Mammary microvascular endothelial cell (primary cell): ENCODE measurements around the gene CENPE. TPM values are rescaled to one million over a fixed set of nuclear protein-coding genes. Genes with fewer than 3 reads are reported as not detected.

Experiments used
- total RNA-seq: library from RNA; depleted of rRNA; stranded (reverse); fragments of >200 nt; gene quantifications from 2 replicates; pipeline ENCODE4 v1.2.3, GENCODE V29; 2015

The CENPE gene, protein sequence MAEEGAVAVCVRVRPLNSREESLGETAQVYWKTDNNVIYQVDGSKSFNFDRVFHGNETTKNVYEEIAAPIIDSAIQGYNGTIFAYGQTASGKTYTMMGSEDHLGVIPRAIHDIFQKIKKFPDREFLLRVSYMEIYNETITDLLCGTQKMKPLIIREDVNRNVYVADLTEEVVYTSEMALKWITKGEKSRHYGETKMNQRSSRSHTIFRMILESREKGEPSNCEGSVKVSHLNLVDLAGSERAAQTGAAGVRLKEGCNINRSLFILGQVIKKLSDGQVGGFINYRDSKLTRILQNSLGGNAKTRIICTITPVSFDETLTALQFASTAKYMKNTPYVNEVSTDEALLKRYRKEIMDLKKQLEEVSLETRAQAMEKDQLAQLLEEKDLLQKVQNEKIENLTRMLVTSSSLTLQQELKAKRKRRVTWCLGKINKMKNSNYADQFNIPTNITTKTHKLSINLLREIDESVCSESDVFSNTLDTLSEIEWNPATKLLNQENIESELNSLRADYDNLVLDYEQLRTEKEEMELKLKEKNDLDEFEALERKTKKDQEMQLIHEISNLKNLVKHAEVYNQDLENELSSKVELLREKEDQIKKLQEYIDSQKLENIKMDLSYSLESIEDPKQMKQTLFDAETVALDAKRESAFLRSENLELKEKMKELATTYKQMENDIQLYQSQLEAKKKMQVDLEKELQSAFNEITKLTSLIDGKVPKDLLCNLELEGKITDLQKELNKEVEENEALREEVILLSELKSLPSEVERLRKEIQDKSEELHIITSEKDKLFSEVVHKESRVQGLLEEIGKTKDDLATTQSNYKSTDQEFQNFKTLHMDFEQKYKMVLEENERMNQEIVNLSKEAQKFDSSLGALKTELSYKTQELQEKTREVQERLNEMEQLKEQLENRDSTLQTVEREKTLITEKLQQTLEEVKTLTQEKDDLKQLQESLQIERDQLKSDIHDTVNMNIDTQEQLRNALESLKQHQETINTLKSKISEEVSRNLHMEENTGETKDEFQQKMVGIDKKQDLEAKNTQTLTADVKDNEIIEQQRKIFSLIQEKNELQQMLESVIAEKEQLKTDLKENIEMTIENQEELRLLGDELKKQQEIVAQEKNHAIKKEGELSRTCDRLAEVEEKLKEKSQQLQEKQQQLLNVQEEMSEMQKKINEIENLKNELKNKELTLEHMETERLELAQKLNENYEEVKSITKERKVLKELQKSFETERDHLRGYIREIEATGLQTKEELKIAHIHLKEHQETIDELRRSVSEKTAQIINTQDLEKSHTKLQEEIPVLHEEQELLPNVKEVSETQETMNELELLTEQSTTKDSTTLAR (N-terminal part only)
- 19.1 and 19.4 TPM in 2 replicates for total RNA-seq

DNA sequence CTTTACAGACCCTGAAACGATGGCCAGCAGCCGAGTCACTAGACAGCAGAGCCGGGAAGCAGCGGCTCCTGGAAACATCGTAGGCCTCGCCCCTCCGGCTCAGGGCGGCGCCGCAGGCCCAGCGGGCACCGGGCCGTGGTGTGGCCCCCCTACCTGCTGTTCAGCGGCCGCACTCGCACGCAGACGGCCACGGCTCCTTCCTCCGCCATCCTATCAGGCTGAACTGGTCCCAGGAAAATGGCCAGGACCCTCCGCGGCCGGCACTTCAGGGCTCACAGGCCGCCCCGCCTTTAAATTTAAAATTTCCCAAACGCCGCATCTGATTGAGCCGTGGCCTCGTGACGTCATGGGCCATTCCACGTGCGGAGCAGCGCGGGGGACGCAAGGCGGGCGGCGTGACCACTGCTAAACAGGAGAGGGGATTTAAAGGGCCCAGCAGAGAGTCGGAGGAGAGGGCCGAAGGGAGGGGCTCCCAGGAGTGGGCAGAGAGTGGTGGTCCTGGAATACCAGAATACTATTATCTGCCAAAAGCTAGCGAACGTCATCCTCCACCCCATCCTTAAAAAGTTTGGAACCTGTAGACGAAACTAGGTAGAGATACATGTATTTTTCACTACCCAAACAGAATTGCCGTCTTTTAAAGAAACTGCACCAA lies at the start of gene CENPE:
CENPE (minus strand) TSS at position 233 of the 655 bp plus-strand sequence; CDS start at position 209, 24 bp downstream.

DNA sequence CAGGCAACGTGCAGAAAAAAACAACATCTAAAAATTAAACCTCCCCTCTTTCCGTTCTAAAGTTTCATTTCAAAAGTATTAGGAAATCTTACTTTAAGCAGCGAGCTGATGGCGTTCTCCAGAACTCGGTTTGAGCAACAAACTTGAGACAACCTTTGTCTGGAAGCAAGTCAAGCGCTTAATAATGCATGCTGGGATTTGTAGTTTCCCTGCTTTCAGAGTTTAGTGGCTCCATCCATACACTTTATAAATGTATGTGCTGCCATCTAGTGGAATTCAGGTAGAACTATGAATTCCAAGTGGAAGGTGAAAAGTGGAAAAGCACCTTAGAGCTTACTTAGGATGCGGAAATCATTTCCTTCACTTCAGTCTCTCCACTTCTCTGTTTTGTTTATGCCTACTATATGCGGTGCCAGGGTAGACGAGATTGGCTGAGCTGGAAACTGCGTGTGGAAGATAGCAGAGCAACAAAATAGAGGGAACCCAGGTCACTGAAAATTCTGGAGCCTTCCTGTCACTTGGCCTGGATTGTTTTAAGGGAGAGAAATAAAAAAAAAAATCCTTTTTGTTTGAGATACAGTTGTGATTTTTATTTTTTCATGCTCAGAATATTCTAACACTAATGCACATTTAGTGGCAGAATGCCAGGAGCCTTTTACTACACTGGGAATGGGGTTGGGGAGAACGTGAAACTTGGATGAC lies 98.3 kb downstream of the CENPE start, which contains the start of gene BDH2:
BDH2 (minus strand) TSS at position 144 of the 702 bp plus-strand sequence. CDS start 3,580 bp downstream, outside the sequence.

DNA sequence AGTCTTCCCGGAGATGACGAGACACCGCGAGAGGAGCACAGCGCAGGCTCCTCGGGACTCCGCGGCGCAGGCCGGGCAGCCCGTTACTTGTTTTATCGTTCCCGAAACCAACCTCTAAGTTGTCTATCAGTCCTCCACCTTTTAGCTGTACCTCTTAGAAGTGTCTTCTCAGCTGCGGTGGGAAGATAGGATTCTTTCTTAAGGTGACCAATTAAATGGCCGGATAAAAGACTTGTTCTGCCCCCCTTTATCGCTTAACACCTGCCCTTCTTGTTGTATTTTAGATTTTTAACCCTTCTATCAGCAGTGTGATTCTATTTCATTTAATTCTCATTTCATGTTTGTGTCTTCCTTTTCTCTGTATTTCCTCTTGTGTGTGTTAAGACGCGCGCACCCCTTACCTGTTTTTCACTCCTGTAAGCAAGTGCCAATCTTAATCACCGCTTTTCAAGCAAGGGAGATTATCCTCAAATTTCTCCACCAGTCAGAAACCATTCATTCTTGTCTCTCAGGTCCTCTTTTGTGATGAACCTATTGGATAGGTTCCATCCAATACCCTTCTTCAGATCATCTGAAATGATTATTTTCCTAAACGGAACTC lies 121.3 kb downstream of the CENPE start, which contains the start of gene SLC9B2:
SLC9B2 (minus strand) TSS at position 15 of the 601 bp plus-strand sequence. CDS start 9,211 bp downstream, outside the sequence.

Other genes starting within 250 kb of the CENPE start
- gene SLC9B1, start 178.6 kb downstream of the CENPE start, total RNA-seq = 0.74 TPM in 1 of 2 replicates, not detected in the other
- gene SLC9B2, start 121.6 kb downstream of the CENPE start, total RNA-seq = 24.7 and 27.0 TPM in 2 replicates
- gene BDH2, start 98.5 kb downstream of the CENPE start, total RNA-seq = 16.3 and 17.7 TPM in 2 replicates